GM21528 (cell line): Measurements from ENCODE around the gene NEURL4.
A peak's percentile ranks its signal among the peaks of the same experiment; 100 is the strongest.
"Not testable (repeated sequence)": the region's sequence is repeated elsewhere in the genome, so short reads cannot be mapped to it uniquely, and the experiment has no call there.

Experiments
- ATAC-seq: cut with Tn5 transposase; IDR thresholded peaks from one replicate; pipeline ENCODE4 v1.9.1; 2021; ENCODE audit warnings: mild to moderate bottlenecking, moderate library complexity; ENCODE audit not compliant: unreplicated experiment, low FRiP score

The NEURL4 gene

DNA sequence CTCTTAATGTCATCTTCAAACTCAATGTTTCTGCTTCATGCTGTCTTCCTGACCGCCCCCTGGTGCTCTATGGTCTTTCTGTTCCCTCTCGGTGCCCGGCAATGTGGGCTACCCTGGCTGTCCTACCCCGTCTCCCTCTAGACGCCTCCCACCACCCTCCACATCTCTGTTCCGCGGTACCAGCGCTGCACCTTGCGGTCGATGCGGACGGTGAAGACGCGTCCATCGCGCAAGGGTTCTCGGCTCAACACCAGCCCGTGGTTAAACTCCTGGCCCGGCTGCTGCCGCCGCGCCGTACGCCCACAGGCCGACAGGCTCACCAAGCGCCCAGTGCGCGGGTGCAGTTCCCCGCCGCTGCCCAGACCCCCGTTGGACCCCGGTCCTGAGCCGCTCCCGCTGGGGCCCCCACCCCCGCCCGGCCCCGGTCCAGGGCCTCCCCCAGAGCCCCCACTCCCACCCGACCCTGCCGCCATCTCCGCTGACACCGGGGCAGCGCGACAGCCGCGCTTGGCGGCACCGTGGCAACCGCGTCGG lies at the start of gene NEURL4:
Gene NEURL4, minus strand, starts transcription at position 496 of the 534 bp plus-strand sequence. Its CDS starts 23 bp downstream, at position 473.
- peak; percentile 8 for ATAC-seq

DNA sequence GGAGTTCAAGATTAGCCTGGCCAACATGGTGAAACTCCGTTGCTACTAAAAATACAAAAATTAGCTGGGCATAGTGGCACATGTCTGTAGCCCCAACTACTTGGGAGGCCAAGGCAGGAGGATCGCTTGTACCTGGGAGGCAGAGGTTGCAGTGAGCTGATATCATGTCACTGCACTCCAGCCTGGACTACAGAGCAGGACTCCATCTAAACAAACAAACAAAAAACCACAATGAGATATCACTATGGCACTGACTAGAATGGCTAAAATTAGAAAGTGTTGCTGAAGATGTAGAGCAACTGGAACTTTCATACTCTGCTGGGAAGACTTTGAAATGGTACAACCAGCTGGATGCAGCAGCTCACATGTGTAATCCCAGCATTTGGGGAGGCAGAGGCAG lies 45.2 kb upstream of the NEURL4 start:
- no peak for ATAC-seq

DNA sequence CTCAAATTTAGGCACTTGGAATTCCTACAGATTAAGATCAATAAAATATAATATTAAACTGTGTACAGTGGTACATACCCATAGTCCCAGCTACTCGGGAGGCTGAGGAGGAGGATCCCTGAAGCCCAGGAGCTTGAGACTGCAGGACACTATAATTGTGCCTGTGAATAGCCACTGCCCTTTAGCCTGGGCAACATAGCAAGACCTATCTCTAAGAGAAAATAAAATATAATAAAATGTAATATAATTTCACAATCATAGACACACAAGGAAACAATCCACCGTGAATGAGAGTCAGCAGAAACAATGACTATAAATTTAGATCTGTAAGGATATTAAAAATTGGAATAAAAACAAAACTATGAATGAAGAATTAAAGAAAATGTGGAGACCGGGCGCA lies 41.7 kb upstream of the NEURL4 start:
- ATAC-seq: no peak

DNA sequence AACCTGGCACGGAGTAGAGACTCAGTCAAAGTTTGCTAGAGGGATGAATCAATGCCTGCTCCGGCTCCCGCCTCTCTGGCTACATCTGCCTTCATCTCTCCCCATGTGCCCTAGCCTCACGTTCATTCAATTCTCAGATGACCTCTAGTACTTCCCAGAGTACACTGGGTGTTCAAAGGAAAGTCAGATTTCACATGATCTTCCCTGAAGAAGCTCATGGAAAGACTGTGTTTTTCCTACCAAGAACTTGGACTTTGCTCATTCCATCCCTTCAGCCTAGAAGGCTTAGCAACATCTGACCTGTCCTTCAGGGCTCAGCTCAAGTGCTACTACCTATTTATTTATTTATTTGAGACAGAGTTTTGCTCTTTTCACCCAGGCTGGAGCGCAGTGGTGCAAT lies 40.7 kb upstream of the NEURL4 start:
- no peak for ATAC-seq

DNA sequence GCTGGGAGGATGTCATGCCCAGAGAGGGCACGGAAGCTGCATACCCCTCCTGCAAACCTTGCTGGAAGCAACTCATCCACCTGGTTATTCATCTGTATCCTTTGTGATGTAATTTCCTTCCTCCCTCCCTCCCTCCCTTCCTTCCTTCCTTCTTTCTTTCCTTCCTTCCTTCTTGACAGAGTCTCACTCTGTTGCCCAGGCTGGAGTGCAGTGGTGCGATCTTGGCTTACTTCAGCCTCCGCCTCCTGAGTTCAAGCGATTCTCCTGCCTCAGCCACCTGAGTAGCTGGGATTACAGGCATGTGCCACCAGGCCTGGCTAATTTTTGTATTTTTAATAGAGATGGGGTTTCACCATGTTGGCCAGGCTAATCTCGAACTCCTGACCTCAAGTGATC lies 39.5 kb upstream of the NEURL4 start:
- ATAC-seq: not testable (repeated sequence)

DNA sequence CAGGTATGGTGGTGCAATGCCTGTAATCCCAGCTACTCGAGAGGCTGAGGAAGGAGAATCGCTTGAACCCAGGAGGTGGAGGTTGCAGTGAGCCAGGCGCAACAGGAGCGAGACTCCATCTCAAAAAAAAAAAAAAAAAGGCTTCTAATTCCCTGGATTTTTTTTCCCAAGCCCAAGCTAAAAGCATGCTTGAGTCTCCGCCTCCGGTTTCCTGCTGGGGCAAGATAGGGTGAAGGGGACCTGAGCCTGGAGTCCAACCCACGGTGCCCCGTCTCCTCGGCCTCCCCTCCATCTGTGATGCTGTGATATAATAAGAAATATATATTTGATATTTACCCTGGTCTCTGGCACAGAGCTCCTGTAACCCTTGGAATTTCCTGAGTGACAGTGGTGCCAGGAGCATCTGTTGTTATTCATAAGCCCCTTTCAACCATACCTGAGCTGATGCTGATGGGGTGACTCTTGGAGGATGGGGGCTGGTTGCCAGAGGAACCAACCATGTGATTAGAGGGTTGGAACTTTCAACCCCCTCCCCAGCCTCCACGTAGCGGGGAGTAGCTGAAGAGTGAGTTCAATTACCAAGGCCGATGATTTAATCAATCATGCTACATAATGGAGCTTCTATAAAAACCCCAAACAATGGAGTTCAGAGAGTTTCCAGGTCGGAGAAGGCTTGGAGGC lies 38.9 kb upstream of the NEURL4 start:
- no peak for ATAC-seq

DNA sequence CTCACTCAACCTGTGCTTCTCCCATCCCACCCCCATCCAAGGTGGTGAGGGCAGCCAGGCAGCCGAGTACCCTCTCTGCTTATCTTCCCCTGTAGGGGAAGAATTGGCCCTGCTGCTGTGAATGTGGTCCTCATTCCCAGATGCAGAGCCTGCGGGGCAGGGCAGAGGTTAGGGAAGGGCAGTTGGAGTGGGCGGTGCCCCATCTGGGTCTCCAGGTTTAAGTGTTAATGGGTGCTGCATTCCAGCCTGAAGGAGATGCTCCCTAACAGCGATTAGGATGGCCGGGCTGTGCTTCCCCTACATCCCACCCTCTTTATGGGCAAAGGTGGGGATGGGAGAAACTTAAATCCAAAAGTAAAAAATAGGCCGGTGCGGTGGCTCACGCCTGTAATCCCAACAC lies 37.9 kb upstream of the NEURL4 start:
- ATAC-seq: no peak

DNA sequence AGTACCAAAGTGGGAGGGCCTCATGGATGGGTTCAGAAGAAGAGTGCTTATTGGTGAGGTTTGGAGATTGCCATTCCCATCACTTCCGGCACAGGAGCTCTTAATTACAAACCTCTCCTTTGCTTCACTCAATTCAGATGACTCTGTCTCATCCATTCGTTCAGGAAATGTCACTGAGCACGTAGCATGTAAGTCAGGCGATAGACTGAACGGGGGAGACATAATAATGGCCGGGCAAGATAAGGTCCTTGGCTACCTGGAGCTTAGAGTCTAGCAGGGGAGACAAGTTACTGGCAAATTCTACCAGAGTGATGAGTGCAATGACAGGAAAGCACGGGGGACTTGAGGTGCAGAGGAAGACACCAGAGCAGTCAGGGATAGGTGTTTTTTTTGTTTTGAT lies 36.8 kb upstream of the NEURL4 start:
- ATAC-seq: not testable (repeated sequence)

DNA sequence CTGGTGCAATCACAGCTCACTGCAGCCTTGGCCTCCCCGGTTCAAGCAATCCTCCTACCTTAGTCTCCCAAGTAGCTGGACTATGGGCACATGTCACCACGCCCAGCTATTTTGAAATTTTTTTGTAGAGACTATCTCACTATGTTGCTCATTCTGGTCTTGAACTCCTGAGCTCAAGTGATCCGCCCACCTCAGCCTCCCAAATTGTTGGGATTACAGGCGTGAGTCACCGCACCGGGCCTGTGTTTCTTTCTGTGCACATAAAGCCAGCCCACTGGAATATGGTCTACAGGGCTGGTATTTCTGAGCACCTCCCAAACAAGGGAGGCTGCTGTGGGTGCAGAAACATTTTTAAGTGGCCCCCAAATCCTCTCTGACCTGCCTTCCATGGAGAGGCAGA lies 34.2 kb upstream of the NEURL4 start:
- no peak for ATAC-seq

DNA sequence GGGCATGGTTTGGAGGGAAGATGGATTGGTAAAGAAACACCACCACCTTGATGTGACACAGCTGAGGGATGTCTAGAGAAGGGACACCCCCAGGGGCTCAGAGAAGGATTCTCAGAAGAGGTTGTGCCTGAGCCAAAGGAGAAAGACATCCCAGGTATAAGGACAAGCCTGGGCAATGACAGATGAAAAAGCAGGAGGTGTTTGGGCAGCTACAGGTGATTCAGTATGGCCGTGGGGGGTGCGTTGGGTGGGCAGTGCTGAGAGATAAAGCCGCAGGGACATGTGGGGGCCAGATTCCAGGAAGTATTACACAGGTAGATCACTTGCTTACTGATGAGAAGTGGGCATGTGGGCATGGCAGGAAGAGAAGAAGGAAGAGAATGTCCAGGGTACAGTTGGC lies 32.8 kb upstream of the NEURL4 start:
- no peak for ATAC-seq

DNA sequence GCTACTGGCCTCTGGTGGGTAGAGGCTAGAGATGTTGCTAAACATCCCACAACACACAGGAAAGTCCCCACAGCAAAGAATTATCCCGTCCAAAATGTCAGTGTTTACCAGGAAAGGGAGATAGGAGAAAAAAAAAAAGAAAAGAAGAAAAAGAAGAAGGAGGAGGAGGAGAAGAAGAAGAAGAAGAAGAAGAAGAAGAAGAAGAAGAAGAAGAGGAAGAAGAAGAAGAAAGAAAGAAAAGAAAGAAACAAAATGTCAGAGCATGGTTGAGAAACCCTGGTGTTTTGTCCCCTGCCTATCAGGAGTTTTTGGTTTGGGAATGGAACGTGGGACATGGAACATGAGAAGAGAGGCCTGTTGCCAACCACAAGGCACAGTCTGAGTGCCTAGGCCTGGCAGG lies 28.2 kb upstream of the NEURL4 start:
- no peak for ATAC-seq

DNA sequence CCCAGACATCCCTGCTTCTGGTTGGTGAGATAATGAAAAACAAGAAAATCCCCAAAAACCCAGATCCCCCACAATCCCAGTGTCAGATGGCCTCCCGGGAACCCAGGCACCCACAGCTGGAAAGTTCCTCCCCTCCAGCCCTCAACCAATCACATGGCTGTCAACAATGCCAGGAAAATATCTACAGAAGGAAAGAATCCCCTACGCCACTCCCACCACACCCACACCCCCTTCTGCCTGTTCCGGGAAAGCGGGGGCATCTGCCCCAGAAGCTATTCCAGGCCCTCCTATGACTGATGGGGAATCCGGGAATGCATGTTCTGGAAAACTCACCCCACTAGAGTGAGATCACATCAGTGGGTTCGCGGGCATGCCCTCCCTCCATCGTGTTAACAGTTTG lies 27.6 kb upstream of the NEURL4 start:
- no peak for ATAC-seq

DNA sequence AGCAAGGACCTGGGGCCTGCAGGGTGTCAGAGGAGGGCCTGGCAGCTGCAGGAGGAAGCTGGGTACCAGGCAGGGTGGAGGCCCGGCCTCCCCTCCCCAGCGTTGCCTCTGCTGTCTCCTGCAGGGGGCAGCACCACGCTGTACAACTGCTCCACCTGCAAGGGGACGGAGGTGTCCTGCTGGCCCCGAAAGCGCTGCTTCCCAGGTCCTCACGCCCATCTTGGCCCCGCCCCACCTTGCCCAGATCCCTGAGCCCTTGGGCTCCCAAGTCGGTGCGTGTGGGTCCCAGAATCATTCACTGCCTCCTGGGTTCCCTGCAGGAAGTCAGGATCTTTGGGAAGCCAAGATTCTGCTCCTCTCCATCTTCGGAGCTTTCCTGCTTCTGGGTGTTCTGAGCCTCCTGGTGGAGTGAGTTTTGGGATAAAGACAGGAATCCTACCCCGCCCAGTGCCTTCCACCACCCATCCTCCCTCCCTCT lies 27.0 kb upstream of the NEURL4 start:
- ATAC-seq: no peak

DNA sequence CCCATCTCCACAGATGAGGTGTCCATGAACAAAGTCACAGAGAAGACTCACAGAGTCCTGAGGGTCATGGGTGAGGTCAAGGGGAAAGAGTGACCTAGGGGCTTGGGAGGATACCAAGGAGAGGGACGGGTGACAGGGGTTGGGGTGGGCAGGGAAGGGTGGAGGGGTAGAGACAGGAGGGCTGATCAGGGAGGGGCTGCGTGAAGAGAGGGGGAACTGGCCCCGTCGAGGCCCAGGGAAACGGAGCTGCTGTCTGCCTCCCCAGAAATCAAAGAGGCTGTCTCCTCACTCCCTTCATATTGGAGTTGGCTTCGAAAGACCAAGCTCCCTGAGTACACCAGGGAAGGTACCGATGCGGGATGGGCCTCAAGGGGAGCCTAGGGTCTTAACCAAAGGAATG lies 26.4 kb upstream of the NEURL4 start:
- ATAC-seq: no peak

DNA sequence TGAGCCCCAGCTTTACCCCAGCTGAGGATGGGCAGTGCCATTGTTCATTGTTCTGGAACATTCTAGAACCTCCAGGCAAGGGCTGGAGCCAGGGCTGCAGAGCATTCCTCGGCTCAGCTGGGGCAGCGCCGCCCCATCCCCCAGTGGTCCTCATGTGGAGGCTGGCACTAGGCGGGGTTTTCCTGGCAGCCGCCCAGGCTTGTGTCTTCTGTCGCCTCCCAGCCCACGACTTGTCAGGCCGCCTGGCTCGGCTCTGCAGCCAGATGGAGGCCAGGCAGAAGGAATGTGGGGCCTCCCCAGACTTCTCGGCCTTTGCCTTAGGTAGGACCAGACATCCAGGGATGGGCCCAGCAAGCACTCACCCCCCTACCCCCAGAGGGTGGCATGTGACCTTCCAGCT lies 25.9 kb upstream of the NEURL4 start, which contains the start of gene TMEM95:
Gene TMEM95, plus strand, starts transcription at position 104 of the 400 bp plus-strand sequence. Its CDS starts 49 bp downstream, at position 153.
- ATAC-seq: no peak

DNA sequence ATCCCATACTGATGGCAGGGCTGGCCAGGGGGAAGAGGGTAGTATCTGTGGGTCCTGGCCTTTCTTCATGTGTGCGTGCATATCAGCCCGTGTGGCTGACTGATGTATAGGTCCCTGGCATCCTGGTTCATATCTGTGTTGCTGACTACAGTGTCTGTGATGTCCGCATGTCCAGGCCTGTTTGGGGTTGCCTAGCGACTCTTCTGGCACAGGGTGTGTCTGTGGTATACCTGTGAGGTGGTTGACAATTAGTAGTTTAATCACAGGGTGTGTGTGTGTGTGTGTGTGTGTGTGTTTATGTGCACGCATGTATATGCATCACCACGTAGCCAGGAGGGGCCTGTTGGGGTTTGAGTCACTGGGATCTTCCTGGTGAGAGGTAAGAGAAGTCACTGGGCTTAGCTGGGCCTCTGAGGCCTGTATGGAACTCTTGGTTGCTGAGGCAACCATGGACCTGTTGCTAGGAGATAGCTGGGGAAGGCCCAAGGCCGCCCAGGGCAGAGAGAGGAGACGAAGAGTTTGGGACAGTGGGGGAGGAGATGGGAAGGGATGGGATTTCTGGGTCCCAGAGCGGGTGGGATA lies 25.2 kb upstream of the NEURL4 start:
- ATAC-seq: no peak

DNA sequence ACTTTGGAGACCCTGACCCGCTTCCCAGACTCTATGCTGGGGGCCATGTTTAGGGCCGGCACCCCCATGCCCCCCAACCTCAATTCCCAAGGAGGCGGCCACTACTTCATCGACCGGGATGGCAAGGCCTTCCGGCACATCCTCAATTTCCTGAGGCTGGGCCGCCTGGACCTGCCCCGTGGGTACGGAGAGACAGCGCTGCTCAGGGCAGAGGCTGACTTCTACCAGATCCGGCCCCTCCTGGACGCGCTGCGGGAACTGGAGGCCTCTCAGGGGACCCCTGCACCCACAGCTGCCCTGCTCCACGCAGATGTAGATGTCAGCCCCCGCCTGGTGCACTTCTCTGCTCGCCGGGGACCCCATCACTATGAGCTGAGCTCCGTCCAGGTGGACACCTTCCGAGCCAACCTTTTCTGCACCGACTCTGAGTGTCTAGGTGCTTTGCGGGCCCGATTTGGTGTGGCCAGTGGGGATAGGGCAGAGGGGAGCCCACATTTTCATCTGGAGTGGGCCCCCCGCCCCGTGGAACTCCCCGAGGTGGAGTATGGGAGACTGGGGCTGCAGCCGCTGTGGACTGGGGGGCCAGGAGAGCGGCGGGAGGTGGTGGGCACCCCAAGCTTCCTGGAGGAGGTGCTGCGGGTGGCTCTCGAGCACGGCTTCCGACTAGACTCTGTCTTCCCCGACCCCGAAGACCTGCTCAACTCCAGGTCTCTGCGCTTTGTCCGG lies 23.9 kb upstream of the NEURL4 start:
- ATAC-seq: no peak

DNA sequence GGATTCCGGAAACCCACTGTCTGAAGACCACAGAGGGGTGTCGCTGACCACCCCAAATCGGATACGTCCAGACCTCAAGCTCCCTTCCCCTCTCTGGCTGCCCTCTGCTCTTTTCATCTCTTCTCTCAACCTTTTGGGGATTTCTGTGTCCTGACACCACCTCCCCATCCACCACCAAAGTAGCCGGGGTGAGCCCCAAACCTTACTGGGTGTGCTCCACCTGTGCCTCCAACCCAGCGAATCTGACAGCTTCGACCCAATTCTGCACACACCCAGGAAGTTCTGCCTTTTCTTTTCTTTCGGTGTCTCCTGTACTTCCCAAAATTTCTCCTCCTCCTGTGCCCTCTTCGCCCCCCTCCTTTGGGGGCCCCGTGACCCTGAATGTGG lies 23.4 kb upstream of the NEURL4 start:
- ATAC-seq: no peak

DNA sequence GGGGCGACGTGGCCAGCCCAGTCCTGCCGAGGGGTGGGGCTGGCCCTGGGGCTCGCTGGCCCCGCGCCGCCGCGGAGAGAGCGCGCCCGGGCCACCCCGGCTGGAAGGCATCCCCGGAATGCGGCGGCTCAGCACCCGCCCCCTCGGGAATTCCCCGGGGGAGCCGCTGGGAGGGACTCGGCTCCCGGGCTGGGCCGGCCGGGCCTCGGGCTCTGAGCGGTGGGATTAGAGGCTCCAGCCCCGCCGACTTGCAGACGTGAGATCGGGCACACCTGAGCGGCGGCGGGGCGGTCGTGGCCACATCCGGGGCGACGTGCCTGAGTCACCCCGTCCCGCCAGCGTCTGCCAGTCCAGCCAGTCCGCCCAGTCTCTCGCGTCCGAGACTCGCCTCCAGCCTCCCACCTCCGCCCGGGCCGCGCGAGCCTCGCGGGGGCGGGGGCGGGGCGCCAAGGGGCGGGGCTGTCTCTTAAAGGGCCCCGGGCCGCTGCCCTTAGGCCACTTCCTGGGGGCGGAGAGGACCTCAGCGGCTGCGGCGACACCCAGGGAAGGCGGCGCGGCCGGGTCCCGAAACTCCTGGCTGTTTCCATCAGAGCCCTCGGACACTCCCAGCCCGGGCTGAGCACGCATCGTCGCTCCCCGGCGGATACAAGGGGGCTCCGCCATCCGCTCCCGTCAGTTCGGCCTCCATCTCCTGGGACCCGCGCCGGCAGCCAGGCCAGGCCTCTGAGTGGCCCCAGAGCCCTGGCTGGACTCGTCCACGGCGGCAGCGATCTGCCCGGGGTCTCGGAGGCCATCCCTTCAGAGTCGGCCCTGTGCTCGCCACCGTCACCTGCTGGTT lies 22.7 kb upstream of the NEURL4 start, which contains the start of gene KCTD11:
Gene KCTD11, plus strand, starts transcription at position 498 of the 838 bp plus-strand sequence.
- ATAC-seq: peak; percentile 58

DNA sequence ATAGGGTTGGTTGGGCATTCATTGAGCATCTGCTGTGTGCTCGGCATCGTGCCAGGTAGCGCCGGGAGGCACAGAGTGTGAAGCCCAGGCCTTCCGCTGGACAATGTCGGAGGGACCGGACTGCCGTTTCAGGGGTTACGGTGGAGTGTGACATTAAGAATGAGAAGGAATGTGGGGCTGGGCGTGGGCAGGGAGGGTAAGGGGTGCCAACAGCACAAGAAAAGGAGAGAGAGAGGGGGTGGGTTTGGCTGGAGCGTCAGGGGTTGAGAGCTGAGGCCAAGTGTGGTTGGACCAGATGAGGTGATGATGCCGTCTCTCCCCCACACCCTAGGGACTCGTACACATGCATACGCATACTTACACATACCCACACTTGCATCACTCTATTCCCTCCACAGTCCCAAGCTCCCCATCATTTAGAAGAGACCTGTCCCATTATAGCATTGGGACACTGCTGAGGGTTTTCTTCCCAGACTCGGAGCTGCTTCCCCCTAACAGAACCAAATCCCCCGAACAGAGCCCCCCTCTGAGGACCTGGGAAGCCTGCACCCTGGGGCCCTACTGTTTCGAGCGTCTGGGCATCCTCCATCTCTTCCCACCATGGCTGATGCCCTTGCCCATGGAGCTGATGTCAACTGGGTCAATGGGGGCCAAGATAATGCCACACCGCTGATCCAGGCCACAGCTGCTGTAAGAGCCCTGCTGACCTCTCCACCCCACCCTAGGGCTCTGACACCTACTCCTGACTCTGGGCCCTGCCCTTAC lies 19.5 kb upstream of the NEURL4 start:
- no peak for ATAC-seq
